GM18861 (cell line): ENCODE measurements around the gene ZNF512B.
"Not testable (repeated sequence)": the region's sequence is repeated elsewhere in the genome, so short reads cannot be mapped to it uniquely, and the experiment has no call there.

Experiments used
- ATAC-seq: cut with Tn5 transposase; IDR thresholded peaks from one replicate; pipeline ENCODE4 v1.9.1; 2021; ENCODE audit not compliant: unreplicated experiment

ZNF512B gene

GRCh38 chr20:63963784-63964301 lies 5.9 kb downstream of the ZNF512B start:
- ATAC-seq, result no peak

- ATAC-seq, result no peak
Measured at GRCh38 chr20:63963348-63963741, 6.4 kb downstream of the ZNF512B start.

- ATAC-seq, result no peak
Measured at GRCh38 chr20:63962426-63963347, 7.0 kb downstream of the ZNF512B start.

- no peak for ATAC-seq
Measured at GRCh38 chr20:63961664-63962425, 7.9 kb downstream of the ZNF512B start.

GRCh38 chr20:63960654-63961621 lies 8.8 kb downstream of the ZNF512B start:
- not testable (repeated sequence) for ATAC-seq

- no peak for ATAC-seq
Measured at GRCh38 chr20:63959699-63960075, 10.0 kb downstream of the ZNF512B start.

GRCh38 chr20:63958964-63959698 lies 10.6 kb downstream of the ZNF512B start:
- no peak for ATAC-seq

- ATAC-seq, result no peak
Measured at GRCh38 chr20:63958471-63958870, 11.3 kb downstream of the ZNF512B start.

GRCh38 chr20:63957690-63958441 lies 11.9 kb downstream of the ZNF512B start:
- no peak for ATAC-seq

- peak; percentile 17 for ATAC-seq
Measured at GRCh38 chr20:63957004-63957689, 12.6 kb downstream of the ZNF512B start.

GRCh38 chr20:63956664-63957003 lies 13.1 kb downstream of the ZNF512B start:
- no peak for ATAC-seq

GRCh38 chr20:63955827-63956663 lies 13.7 kb downstream of the ZNF512B start, which contains the start of gene UCKL1:
TSS of gene UCKL1 (minus strand) at chr20:63956416. CDS start at chr20:63956372, 44 bp downstream.
- peak; percentile 61 for ATAC-seq

GRCh38 chr20:63955281-63955826 lies 14.4 kb downstream of the ZNF512B start:
- peak; percentile 13 for ATAC-seq

- no peak for ATAC-seq
Measured at GRCh38 chr20:63953764-63954429, 15.8 kb downstream of the ZNF512B start.

- ATAC-seq, result no peak
Measured at GRCh38 chr20:63952769-63953168, 17.0 kb downstream of the ZNF512B start.

- no peak for ATAC-seq
Measured at GRCh38 chr20:63952210-63952535, 17.6 kb downstream of the ZNF512B start.
